Kidney (tissue), 14 donors: Measurements from ENCODE around the gene SAMD3. TPM values are rescaled to one million over a fixed set of nuclear protein-coding genes. Genes with fewer than 3 reads are reported as not detected.

Source experiments
- DNase-seq, 5 donors: peaks; one replicate each; pipeline ENCODE4 v3.0.0-alpha.2; 2013 to 2020
- FAIRE-seq: peaks from 2 replicates; lab custom pipeline; 2012; peaks lifted over from hg19 to GRCh38; lab: Jason Lieb, UNC
- H3K27ac ChIP-seq, 2 donors: one replicate each; pipeline ENCODE4 v1.7.0; 2013; ENCODE audit warnings: low read depth in 2 of 2, low read length in 2 of 2, inconsistent platforms in 1 of 2
- H3K27me3 ChIP-seq: one replicate; pipeline ENCODE4 v1.7.1; 2013; ENCODE audit warnings: low read length, inconsistent platforms; ENCODE audit not compliant: control insufficient read depth, insufficient read depth
- H3K36me3 ChIP-seq, 3 donors: one replicate each; pipeline versions ENCODE4 v1.7.0 to v1.7.1; 2013; ENCODE audit warnings: low read length in 3 of 3, control low read depth in 1 of 3, inconsistent platforms in 1 of 3; ENCODE audit not compliant: insufficient read depth in 3 of 3, control insufficient read depth in 2 of 3
- H3K4me1 ChIP-seq, 3 donors: one replicate each; pipeline versions ENCODE4 v1.7.0 to v1.7.1; 2013; ENCODE audit warnings: low read length in 3 of 3, inconsistent platforms in 1 of 3, low read depth in 1 of 3; ENCODE audit not compliant: control insufficient read depth in 2 of 3, insufficient read depth in 2 of 3
- H3K4me3 ChIP-seq, 3 donors: one replicate each; pipeline versions ENCODE4 v1.7.0 to v1.8.1; 2013; ENCODE audit warnings: low read length in 3 of 3, control low read depth in 1 of 3, inconsistent platforms in 1 of 3
- H3K9ac ChIP-seq, 3 donors: one replicate each; pipeline versions ENCODE4 v1.7.0 to v1.7.1; 2013; ENCODE audit warnings: low read length in 3 of 3, control low read depth in 1 of 3, inconsistent platforms in 1 of 3
- H3K9me3 ChIP-seq, 3 donors: one replicate each; pipeline versions ENCODE4 v1.7.0 to v1.7.1; 2013; ENCODE audit warnings: low read length in 3 of 3, control low read depth in 1 of 3, inconsistent platforms in 1 of 3; ENCODE audit not compliant: control insufficient read depth in 2 of 3, insufficient read depth in 1 of 3
- CTCF ChIP-seq: IDR thresholded peaks from 3 replicates; pipeline ENCODE4 v1.5.1; 2012; ENCODE audit warnings: mild to moderate bottlenecking, moderate library complexity, borderline replicate concordance; ENCODE audit not compliant: insufficient read depth; ENCODE audit errors: extremely low read depth
- intact Hi-C: fragments of 100-400 bp; cut with DNase I; formaldehyde crosslinking; loops from one replicate; pipeline ENCODE4 v1.11.1; 2022
- polyA plus RNA-seq: library from polyadenylated mRNA; stranded (reverse); fragments of 350-450 nt; fragmentation: Illumina TruSeq; extraction: RNeasy Lipid Tissue Mini Kit (QIAGEN cat#74804); gene quantifications from one replicate; pipeline ENCODE4 v1.2.3, GENCODE V29; 2014; ENCODE audit warnings: low read depth, low replicate concordance; ENCODE audit not compliant: insufficient read depth
- total RNA-seq: library from RNA; stranded (reverse); fragmentation: NEBNext Ultra II Directional; extraction: Animal tissue kit (Norgen Biotek cat#: 25700); gene quantifications from one replicate; pipeline ENCODE4 v1.2.1, GENCODE V29; 2021
- donor health status: control.
- donor health status: control.
- donor health status: control.
- donor health status: control.
- donor health status: control.
- donor health status: DM: yes; HTN: yes; CAD: no.
- donor health status: Normal renal cell carcinoma (clear cell type).

The SAMD3 gene
- total and polyA plus RNA-seq, 2 donors from 2014 or later, result 1.1 to 3.5 TPM

- Histone ChIP-seq H3K27me3 (no peaks in the 10 kb centered on the region), H3K9me3 (no peaks in the 10 kb centered on the region), H3K27ac (no peak overlapping the region), H3K36me3 (no peaks in the 10 kb centered on the region), H3K4me1 (no peaks in the 10 kb centered on the region), H3K4me3 (no peak overlapping the region), H3K9ac (no peak overlapping the region)
- intact Hi-C loops, result no loop called here
- FAIRE-seq (no peak), DNase-seq (no peak)
- no peak for TF ChIP-seq CTCF
Observed at GRCh38 chr6:130259140-130259539, 36.4 kb upstream of the SAMD3 start.

DNA sequence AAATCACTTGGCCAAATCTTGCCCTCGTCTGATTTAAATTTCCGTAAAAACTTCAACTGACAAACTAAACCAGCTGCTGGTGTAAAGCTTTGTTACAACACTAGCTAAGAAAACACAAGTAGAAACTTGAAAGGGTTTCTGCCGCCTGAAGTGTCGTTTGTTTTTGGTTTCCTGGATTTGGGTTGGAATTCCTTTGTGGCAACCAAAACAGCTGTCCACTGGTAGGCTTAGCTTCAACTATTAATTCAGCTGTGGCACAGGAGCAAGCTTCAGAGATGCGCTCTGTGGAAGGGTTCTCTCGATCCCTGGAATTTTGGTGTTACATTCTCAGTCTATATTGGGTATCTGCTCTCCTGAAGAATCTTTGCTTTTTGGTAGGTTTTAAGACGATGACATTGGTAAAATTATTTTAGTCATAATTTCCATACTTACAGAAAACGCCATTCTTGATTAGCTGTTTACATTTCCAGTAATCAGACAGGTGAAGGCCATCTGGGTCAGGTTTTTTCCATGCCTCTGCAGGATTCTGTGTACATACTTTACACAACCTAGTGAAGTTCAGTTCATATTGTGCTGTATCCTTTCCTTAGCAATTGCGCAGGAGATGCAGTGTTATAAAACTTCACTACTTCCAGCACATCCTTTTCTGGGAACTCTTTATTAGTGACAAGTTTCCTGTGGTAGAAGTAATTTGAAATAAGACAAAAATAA lies 29.9 kb upstream of the SAMD3 start:
- peak in 1 of 5 donors; percentile 10 for DNase-seq
- FAIRE-seq, result no peak
- Histone ChIP-seq H3K27ac (no peak overlapping the region), H3K4me3 (no peak overlapping the region), H3K9ac (no peak overlapping the region), H3K4me1 (no peaks in the 10 kb centered on the region), H3K36me3 (no peaks in the 10 kb centered on the region), H3K9me3 (no peaks in the 10 kb centered on the region), H3K27me3 (no peaks in the 10 kb centered on the region)
- no peak for TF ChIP-seq CTCF
- intact Hi-C loops, result no loop called here

DNA sequence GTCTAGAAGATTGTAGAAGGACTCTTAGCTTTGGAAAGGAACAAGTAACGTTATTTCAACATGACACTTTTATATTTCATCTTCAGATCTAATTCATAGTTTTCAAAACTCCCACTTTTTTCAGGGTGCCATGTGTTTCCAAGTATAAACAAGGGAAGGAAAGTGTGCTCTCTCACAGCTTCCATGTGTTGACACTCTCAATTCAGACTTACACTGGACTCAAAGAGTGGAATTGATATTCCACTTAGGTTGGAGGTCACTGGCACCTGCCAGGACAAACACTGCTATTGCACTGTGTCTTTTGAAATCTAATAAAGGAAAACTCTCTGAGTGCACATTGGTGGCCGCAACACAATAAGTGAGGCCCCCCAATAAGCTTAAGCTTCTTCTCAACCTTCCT lies 22.5 kb upstream of the SAMD3 start:
- intact Hi-C loops, result no loop called here
- H3K4me1 ChIP-seq, result no peaks in the 10 kb centered on the region
- TF ChIP-seq CTCF, result no peak
- H3K9me3 ChIP-seq, result no peaks in the 10 kb centered on the region
- no peaks in the 10 kb centered on the region for H3K27me3 ChIP-seq
- no peak overlapping the region for H3K27ac ChIP-seq
- no peak overlapping the region for H3K9ac ChIP-seq
- no peak for DNase-seq
- FAIRE-seq, result no peak
- H3K4me3 ChIP-seq, result no peak overlapping the region
- no peaks in the 10 kb centered on the region for H3K36me3 ChIP-seq
